GM12865 (cell line): ENCODE data around the gene THBS1.

Experiments
- DNase-seq: peaks from one replicate; pipeline ENCODE4 v3.0.0; 2010; ENCODE audit warnings: low read depth
- H3K4me3 ChIP-seq: 2 replicates; pipeline ENCODE4 v1.5.1; 2011; ENCODE audit warnings: mild to moderate bottlenecking, low read depth, low read length, control low read depth
- CTCF ChIP-seq: IDR thresholded peaks from 2 replicates; pipeline ENCODE4 v1.5.1; 2011; ENCODE audit warnings: low read length, control low read depth, low read depth, inconsistent platforms; ENCODE audit not compliant: insufficient read depth; ENCODE audit errors: missing control alignments

Gene THBS1

GRCh38 chr15:39616731-39617455 is 36.0 kb downstream of the THBS1 start:
- H3K4me3 ChIP-seq: no peak overlapping the region
- no peak for DNase-seq
- TF ChIP-seq CTCF: no peak

DNA sequence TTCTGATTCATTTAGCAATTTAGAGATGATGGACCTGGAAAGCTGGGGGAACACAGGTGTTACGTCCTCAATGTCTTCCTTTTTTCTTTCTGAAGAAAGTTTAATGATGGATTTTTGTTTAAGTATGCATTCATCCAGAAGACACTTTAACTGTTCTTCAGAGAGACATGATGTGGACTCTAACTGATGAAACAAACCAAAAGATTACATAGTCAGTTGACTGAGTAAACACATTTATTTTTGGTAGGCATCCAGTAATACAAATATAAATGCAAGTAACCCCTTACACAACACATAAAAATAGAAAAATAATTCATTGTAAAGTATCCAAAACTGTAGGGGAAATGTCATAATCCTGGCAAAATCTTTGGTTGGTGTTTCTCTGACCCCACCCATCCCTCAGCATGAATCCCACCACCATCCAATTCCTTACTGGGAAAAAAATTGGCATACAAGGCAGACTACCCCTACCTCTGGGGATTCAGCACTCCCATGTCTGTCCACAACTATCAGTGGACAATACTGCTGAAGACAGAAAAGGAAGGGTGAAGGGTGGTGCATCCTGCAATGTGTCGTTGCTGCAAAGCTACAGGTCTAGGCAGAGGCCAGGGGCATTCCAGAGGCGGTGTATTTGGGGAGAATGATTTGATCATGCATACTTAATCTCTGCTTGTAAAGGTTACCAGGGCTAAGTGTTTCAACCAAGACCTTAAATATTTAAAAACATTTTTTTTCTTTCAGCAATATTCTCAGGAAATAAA is 37.4 kb downstream of the THBS1 start:
- TF ChIP-seq CTCF: no peak
- DNase-seq: no peak
- no peak overlapping the region for H3K4me3 ChIP-seq

GRCh38 chr15:39621210-39621609 is 40.3 kb downstream of the THBS1 start:
- no peak for DNase-seq
- H3K4me3 ChIP-seq: no peak overlapping the region
- TF ChIP-seq CTCF: no peak

GRCh38 chr15:39621976-39622375 is 41.1 kb downstream of the THBS1 start:
- H3K4me3 ChIP-seq: no peak overlapping the region
- no peak for TF ChIP-seq CTCF
- DNase-seq: no peak

DNA sequence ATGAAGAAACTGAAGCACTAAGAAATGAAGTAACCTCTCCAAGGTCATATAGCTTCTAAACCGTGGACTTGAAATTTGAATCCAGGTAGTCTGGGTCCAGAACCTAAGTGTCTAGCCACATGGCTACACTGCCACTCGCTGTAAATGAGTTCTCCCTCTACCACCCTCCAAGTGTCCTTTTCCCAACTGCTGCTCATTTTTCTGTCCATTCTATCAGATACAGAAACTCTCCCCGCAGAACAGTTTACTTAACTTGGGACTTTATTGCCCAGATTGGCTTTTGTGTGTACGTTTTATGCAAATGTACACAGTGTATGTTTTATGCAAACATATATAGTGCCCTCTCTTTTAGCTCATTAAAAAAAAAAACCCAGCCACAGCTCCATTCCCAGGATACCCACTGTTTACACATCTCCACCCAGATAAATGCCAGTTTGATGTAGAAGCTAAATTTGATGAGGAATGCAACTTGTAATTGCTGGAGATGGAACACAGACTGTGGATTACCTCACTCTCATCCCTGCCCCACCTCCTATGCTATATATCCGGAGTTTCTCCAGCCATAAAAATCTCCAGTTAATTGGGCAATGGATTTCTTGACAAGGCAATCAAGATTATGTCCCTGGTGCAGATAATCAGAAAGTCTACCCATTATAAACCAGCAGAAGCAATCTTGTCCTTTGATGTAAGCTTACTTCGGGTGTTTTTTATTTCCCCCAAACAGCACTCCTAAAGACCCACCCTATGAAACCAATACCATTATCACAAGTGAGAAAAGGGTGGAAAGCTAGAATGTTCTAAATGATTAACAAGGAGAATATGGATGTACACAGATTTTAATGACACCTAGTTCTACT is 42.0 kb downstream of the THBS1 start:
- no peak for TF ChIP-seq CTCF
- no peak for DNase-seq
- H3K4me3 ChIP-seq: no peak overlapping the region

DNA sequence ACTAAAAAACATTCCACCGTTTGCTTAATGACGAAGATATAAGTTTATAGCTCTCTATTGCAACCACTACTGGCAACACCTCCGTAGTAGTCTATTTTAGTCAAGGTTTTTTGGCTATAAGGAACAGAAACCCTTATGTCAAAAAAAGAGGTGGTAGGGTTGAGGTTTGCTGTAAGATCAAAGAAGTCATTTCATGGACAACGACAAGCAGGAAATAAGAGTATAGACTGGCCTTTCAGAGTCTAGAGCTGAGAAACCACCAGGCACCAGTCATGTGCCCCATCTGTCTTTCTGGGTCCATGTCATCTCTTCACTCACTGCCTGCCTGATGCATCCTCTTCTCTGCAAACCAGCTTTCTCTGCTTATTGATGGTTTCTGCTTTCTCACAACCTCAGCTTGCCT is 42.7 kb downstream of the THBS1 start:
- TF ChIP-seq CTCF: no peak
- DNase-seq: peak; percentile 95
- no peak overlapping the region for H3K4me3 ChIP-seq
